ENCODE measurements around the gene SPART.

- TF ChIP-seq CTCF (IDR thresholded peaks at IDR 0.05): no peak
- no peak for TF ChIP-seq POLR2A (IDR thresholded peaks at IDR 0.05)
Observed at GRCh38 chr13:36360903-36361302, 14.7 kb upstream of the SPART start.
